ENCODE measurements around the gene MAN1A1. TPM values are rescaled to one million over a fixed set of nuclear protein-coding genes. Genes with fewer than 3 reads are reported as not detected.

MAN1A1 gene
- total and polyA plus RNA-seq, 2 of the 8 experiments (the other 6 are each of a cell fraction or from before 2014, with no cell fraction given): 1.8 to 5.4 TPM

DNA sequence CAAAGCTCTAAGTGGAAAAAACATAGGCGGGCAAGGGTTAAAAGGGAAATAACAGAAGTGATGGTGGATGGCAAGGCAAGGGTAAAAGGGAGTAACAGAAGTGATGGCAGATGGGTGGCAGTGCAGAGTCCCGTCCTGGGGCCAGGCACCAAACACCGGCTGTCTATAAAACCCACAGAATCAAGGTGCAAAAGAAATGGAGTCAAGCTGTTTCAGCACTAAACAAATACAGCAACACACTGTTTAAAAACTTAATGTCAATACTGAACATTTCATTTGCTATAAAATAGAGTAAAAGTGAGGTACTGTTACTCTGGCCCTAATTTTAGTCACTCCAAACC, 87.6 kb downstream of the MAN1A1 start:
- no peak overlapping the region for H3K4me2 ChIP-seq (ENCODE audit: insufficient read depth in 1 of 2, low read depth in 2 of 2, low read length in 2 of 2)
- no peak overlapping the region for H3K4me3 ChIP-seq (ENCODE audit: extremely low read depth in 1 of 4, insufficient read depth in 2 of 4, low read depth in 3 of 4, low read length in 4 of 4)
- H4K91ac ChIP-seq (replicated peaks; ENCODE audit: insufficient read length, low read length): no peak overlapping the region
- H2BK5ac ChIP-seq (ENCODE audit: low read depth, low read length): no peak overlapping the region
- H3K27me3 ChIP-seq (replicated peaks in 1 of 4; ENCODE audit: control insufficient read depth in 3 of 4, extremely low read depth in 1 of 4, insufficient read depth in 3 of 4, low read length in 3 of 4): no peaks in the 10 kb centered on the region
- H3K23me2 ChIP-seq (ENCODE audit: low read depth, low read length): no peaks in the 10 kb centered on the region
- H3K9ac ChIP-seq (replicated peaks in 1 of 4; ENCODE audit: extremely low read depth in 1 of 4, low read depth in 3 of 4, low read length in 3 of 4): no peak overlapping the region
- no peak overlapping the region for H2BK15ac ChIP-seq (ENCODE audit: low read length)
- no peak overlapping the region for H3K56ac ChIP-seq (replicated peaks; ENCODE audit: insufficient read length, low read depth, low read length)
- POLR2A ChIA-PET (ENCODE audit: partially characterized antibody): no interaction called here
- H3K27ac ChIP-seq (ENCODE audit: low read depth, low read length): no peak overlapping the region
- no peak overlapping the region for H2BK120ac ChIP-seq (replicated peaks; ENCODE audit: low read depth, low read length)
- FAIRE-seq (no peak), DNase-seq (ENCODE audit: low read depth in 1 of 2, low spot score in 2 of 2) (no peak)
- H3K14ac ChIP-seq (ENCODE audit: insufficient read length): no peak overlapping the region
- H3K4me1 ChIP-seq (replicated peaks in 1 of 4; ENCODE audit: control insufficient read depth in 3 of 4, insufficient read depth in 4 of 4, low read length in 3 of 4): no peaks in the 10 kb centered on the region
- no peaks in the 10 kb centered on the region for H3K79me2 ChIP-seq (ENCODE audit: control insufficient read depth in 1 of 2, insufficient read depth in 2 of 2, low read length in 2 of 2)
- no peaks in the 10 kb centered on the region for H4K20me1 ChIP-seq (replicated peaks in 1 of 2; ENCODE audit: control insufficient read depth in 1 of 2, insufficient read depth in 2 of 2, low read length in 2 of 2)
- CTCF ChIA-PET (ENCODE audit: partially characterized antibody): no interaction called here
- H4K8ac ChIP-seq (ENCODE audit: extremely low read depth, insufficient read depth, low read length): no peak overlapping the region
- WGBS, 2 experiments (ENCODE audit: extremely low coverage in 1 of 2, insufficient coverage in 1 of 2, insufficient read length in 1 of 2, insufficient replicate concordance in 2 of 2, low coverage in 1 of 2, low lambda C conversion rate in 2 of 2, missing lambda C conversion rate in 1 of 2): 89% methylated on average over 3 of the region's 3 CpGs; no CpG with 5 or more reads in 1 of the 2 experiments
- H3K23ac ChIP-seq (ENCODE audit: insufficient read length): no peak overlapping the region
- H2BK12ac ChIP-seq (ENCODE audit: low read depth, low read length): no peak overlapping the region
- H3K4ac ChIP-seq (replicated peaks; ENCODE audit: insufficient read length, low read depth, low read length): no peak overlapping the region
- no peak overlapping the region for H2AK5ac ChIP-seq (ENCODE audit: low read depth, low read length)
- no peaks in the 10 kb centered on the region for H3K36me3 ChIP-seq (ENCODE audit: control insufficient read depth in 2 of 4, insufficient read depth in 4 of 4, low read length in 3 of 4)
- H3K18ac ChIP-seq (ENCODE audit: extremely low read depth, low read length): no peak overlapping the region
- TF ChIP-seq TBP (IDR thresholded peaks at IDR 0.05; ENCODE audit: low read depth, low read length): no peak
- TF ChIP-seq TAF1 (IDR thresholded peaks at IDR 0.05; ENCODE audit: low read depth, low read length): no peak
- no peak for TF ChIP-seq BCL11A (IDR thresholded peaks at IDR 0.05; ENCODE audit: low read depth in 2 of 2, low read length in 2 of 2)
- no peak for TF ChIP-seq POLR2A (IDR thresholded peaks at IDR 0.05; ENCODE audit: control extremely low read depth in 1 of 2, low read depth in 2 of 2, low read length in 2 of 2)
- no peak for TF ChIP-seq KDM5A (IDR thresholded peaks at IDR 0.05; ENCODE audit: low read length)
- TF ChIP-seq KDM4A (IDR thresholded peaks at IDR 0.05; ENCODE audit: low read depth, low read length, severe bottlenecking): no peak
- no peak for TF ChIP-seq POU5F1 (IDR thresholded peaks at IDR 0.05; ENCODE audit: low read depth, low read length)
- no peak for TF ChIP-seq EGR1 (IDR thresholded peaks at IDR 0.05; ENCODE audit: borderline replicate concordance, low read depth, low read length)
- TF ChIP-seq CHD2 (IDR thresholded peaks at IDR 0.05; ENCODE audit: low read length): no peak
- TF ChIP-seq RNF2 (IDR thresholded peaks at IDR 0.05; ENCODE audit: borderline replicate concordance, low read depth, low read length, missing control alignments, poor library complexity, severe bottlenecking): no peak
- no peak for TF ChIP-seq CTBP2 (IDR thresholded peaks at IDR 0.05; ENCODE audit: borderline replicate concordance, insufficient read depth, insufficient read length, low read length)
- TF ChIP-seq CBX8 (IDR thresholded peaks at IDR 0.05; ENCODE audit: borderline replicate concordance, low read depth, low read length): no peak
- no peak overlapping the region for H4K5ac ChIP-seq (ENCODE audit: insufficient read length, low read depth, low read length)
- H3K9me3 ChIP-seq (ENCODE audit: insufficient read depth in 2 of 2, low read depth in 1 of 2, low read length in 1 of 2): no peaks in the 10 kb centered on the region
- no peak overlapping the region for H2AFZ ChIP-seq (ENCODE audit: low read length)
- H2BK20ac ChIP-seq (ENCODE audit: low read length): no peak overlapping the region
- H3K79me1 ChIP-seq (ENCODE audit: low read depth, low read length): no peaks in the 10 kb centered on the region
